ACHN (cell line): Measurements from ENCODE around the gene KLF16.

Experiments
- DNase-seq: peaks from one replicate; pipeline ENCODE4 v3.0.0-alpha.2; 2015
- in situ Hi-C: cut with HindIII; loops from 2 replicates; pipeline ENCODE4 v1.10.0; 2017; ENCODE audit warnings: low sequenced_read_pairs, low pct_ligation_motif_present, low pct_unique_long_range_greater_than_20kb

Gene KLF16

DNA sequence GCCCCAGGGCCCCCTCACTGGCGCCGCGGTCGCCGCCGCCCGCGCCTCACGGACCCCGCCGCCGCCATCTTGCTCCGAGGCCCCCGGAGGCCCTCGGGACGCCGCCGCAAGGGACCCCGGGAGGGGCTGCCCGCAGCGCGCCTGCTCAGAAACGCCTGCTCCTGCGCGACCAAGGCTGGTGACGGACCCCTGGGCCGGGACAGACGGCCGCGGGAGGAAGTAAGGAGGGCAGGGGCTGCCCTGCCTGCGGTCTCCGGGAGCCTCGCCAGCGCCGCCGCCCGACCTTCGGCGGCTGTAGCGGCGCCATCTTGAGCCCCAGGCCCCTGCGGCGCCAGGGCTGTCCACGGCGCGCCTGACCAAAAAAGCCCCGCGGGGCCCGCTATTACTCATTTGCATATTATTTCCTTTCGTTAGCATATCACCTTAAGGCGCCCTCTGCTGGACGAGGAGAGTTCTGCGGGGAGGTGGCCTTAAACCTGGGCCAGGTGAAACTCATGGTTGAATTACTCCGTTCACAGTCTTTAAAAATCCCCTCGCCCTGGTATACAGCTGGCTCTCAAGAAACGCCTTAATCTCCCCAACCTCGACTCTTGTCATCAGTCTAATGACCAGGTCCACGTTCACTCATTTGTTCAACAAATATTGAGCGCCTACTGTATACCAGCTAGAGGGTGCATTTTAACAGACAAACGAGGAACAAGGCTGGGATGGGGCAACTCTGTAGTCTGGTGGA is 14.8 kb downstream of the KLF16 start, which contains the start of gene REXO1:
TSS of gene REXO1 (minus strand) at position 85 of the 733 bp plus-strand sequence. CDS start 125 bp downstream, outside the sequence.
- peak; percentile 92 for DNase-seq

DNA sequence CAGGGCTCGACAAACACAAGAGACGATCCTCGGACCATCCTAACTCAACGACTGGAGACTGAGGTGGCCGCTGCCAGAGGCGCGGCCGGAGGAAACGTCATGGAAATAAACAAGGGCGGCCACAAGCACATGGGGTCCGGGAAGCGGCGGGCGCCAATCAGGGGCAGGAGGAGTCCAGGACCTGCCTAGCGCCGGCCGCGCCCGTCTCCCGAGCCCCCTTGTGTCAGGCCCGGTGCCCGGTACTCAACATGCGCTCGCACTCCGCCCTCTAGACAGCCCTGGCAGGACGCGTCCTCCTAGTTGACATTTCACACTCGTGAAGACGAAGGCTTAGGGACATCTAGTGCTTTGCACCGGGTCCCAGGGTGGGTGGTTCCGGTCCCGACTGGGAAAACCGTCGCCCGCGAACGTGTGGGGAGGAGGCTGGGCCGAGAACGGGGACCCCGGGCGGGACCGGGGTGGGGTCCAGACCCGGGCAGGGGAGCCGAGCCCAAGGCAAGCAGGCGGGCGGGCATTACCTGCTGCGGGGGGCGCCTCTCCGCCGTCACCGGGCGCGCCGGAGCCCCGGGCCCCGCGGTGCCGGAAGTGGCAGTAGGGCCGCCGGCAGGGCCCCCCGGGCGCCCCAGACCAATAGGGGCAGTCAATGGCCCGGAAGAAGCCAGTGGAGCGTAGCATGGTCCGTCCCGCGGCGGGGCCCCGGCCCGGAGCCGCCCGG is 15.5 kb downstream of the KLF16 start:
- in situ Hi-C loops = no loop called here
- peak; percentile 34 for DNase-seq

More for the DNA sequence above, 14.8 kb downstream of the KLF16 start, which contains the start of gene REXO1:
- in situ Hi-C loops = no loop called here

DNA sequence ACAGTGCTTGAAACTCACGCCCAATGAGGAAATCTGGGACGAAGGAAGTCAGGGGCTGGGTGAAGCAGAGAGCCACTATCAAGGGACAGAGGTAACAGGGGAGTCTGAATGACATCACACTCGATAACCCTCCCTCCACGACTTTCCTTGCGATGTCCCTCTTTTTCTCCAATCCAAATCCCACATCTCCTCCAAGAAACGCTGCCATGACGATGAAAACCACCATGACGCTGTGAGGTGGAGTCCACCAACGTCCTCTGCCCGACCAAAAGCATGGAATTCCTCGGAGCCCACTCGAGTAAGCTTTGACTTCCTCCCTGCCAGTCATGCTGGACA is 16.1 kb downstream of the KLF16 start:
- in situ Hi-C loops = no loop called here
- no peak for DNase-seq

DNA sequence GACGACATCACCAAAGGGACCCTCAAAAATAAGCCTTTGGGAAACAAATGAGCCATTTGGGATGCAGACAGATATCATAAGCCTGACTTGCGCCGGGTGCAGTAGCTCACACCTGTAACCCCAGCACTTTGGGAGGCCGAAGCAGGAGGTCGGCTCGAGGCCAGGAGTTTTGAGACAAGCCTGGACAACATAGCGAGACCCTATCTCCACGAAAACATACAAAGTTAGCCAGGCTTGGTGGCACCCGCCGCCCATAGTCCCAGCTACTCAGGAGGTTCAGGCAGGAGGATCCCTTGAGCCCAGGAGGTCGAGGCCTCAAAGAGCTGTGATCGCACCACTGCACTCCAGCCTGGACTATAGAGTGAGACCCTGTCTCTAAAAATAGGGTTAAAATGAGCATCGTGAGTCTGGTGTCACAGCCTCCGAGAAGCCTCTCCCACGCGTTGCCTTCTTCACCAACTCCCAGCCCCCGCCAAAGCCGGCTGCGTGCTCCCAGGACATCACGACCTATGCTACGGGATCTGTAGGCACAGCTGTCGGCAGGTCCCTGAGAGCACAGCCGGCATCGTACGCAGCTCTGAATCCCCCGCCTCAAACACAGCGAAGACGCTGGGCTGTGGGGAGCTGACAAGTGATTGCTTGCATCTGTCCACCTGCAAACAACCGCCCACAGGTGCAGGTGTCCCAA is 16.7 kb downstream of the KLF16 start:
- in situ Hi-C loops = no loop called here
- no peak for DNase-seq

DNA sequence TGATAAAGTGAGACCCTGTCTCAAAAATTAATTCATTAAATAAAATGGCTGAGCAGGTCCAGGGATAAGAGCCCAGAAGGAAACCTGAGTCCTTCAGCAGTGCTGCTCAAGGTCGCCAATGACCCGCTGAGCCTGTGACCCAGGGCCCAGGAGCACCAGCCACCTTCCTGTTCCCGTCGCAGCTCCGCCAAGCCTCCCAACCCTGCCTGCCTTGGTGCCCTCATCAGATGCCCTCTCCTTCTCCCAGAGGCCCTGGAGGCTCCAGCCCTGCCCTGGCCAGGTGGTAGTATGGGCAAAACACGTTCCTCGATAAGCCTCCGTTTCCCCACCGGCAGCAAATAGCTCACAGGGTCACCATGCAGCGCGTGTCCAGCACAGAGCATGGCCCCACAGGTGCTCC is 17.7 kb downstream of the KLF16 start:
- DNase-seq = no peak
- in situ Hi-C loops = no loop called here

DNA sequence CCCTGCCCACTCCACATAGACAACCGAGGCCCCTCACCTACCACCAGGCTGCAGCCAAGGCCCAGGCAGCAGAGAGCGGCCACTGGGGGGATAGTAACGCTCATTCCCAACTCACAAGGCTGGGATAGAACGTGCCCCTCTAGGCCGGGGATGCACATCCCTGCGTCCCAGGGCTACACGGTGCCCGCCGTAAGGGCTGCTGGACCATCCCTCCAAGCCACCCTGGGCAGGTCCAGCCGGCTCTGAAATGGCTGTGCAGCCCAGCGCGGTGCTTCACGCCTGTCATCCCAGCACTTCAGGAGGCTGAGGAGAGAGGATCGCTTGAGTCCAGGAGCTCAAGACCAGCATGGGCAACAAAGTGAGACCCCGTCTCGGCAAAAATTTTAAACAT is 18.3 kb downstream of the KLF16 start:
- in situ Hi-C loops = no loop called here
- no peak for DNase-seq

DNA sequence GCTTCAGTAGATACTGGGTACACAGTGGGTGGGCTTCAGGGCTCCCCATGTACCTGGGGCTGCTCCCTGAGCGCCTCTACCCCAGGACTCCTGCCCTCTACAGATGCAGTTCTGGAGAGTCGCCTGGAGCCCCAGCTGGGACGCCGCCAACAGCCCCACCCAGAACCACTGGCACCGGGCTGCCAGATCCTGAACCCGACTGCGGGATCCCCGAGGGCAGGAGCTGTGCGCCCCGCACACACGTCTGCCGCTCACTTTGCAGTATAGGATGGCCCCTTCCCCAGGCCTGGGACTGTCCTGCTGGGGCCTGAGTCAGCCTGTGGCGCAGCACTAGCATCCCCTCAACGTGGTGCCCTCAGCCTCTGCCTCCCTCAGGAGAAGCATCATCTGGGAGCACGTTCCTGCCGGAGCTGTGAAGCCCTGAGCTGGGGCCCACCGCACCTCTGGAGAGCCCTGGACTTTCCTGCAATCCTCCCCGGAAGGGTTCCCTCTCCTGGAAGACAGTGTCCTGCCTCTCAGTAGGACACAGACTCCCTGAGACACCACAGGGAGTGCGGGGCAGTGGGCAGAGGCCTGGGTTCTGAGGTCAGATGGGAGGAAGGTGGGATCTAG is 18.8 kb downstream of the KLF16 start:
- DNase-seq = no peak
- in situ Hi-C loops = no loop called here

DNA sequence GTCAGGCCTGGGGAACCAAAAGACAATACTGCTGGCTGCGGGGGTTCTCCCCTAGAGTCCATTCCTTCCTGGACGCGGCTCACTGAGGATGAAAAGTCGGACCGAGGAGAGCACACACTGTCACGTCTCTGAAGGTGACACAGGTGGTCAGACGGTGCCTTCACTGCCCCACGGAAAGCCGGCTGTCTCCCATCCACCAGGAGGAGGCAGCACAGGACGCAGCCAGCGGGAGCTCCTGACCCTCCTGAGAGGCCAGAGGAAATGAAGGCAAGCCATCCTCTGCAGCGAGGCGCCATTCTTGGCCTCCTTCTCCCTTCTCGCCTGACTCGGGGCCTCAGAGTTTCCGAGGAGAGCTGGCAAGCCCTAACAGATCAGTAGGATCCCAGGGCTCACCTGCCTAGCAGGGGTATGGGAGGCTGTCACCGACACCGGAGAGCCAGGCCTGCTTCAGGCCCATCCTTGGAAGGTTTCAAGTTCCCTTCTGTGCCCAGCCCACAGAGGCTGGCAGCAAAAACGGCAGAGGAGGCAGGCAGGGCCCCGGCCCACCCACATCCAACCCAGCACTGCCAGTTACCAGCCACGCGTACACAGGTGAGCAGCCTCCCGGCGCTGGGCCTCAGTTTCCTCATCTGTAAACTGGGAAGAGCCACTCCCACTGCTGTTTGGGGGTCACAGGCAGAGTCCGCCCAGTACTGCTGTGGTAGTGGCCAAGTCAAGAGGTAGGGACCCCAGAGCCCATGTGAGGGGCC is 19.6 kb downstream of the KLF16 start:
- no peak for DNase-seq
- in situ Hi-C loops = no loop called here

DNA sequence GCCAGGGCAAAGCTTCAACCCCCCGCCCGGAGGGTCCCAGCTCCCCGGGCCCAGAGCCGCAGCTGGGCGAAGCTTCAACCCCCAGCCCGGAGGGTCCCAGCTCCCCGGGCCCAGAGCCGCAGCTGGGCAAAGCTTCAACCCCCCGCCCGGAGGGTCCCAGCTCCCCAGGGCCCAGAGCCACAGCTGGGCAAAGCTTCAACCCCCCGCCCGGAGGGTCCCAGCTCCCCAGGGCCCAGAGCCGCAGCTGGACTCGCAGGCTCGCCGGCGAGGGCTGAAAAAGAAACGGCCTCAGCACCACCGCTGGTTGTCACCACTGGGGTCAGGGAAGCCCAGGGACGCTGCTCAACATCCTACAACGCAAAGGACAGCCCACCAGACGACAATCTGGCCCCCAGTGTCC is 20.3 kb downstream of the KLF16 start:
- DNase-seq = no peak
- in situ Hi-C loops = no loop called here

DNA sequence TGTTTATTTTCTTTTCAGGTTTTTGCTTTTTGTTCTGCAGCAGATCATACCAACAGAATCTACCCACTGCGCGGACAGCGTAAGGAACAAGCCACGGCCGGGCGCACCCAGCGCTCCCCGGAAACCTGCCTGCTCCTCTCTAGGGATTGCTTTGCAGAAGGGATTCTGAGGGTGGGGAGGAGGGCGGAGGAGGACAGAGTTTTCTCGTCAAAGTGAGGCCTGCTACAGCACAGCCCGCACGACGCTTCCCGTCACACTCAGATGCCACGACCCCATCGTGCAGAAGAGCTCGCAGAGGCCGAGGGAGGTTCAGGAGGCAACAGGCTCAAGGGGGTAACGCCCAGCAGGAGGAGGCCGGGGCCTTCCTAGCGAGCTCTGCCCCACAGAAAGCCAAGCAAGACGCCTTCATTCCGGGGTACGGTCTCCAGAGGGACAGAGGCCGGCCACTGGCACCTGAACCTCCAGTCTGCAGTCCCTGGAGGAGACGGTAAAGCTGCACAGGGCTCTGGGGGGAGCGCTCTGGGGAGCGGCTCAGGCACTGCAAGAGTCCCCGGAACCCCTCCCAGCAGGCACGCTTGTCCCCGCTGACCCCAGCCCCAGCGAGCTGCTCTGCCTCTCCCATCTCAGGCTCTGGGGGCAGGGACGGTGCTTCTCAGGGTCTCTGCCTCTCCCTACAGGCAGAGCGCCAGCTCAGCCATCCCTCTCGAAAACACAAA is 22.0 kb downstream of the KLF16 start:
- in situ Hi-C loops = no loop called here
- DNase-seq = no peak

DNA sequence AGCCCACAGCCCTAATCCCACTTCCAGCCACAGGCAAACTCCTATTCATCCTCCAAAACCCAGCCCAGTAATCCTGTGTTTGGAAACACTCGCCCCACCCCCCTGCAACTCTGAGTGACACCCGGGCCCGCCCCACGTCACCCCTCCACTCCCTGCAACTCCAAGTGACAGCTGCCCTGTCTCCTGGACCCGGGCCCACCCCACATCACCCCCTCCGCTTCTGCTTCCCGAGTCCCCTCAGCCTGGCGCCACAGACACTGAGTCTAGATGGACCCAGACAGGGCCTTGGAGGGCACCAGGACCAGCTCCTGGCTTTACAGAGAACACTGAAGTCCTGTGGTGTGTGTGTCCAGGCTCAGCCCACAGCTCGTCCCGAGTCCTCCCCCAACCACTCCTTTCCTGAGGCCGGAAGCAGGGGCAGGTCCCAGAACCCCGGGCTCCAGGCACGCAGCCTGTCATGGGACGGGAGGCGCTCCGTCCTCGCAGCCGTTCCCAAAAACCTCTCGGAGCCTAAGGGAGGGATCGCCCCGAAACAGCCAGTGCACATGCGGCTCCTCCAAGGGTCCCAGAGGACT is 22.8 kb downstream of the KLF16 start:
- DNase-seq = no peak
- in situ Hi-C loops = no loop called here

DNA sequence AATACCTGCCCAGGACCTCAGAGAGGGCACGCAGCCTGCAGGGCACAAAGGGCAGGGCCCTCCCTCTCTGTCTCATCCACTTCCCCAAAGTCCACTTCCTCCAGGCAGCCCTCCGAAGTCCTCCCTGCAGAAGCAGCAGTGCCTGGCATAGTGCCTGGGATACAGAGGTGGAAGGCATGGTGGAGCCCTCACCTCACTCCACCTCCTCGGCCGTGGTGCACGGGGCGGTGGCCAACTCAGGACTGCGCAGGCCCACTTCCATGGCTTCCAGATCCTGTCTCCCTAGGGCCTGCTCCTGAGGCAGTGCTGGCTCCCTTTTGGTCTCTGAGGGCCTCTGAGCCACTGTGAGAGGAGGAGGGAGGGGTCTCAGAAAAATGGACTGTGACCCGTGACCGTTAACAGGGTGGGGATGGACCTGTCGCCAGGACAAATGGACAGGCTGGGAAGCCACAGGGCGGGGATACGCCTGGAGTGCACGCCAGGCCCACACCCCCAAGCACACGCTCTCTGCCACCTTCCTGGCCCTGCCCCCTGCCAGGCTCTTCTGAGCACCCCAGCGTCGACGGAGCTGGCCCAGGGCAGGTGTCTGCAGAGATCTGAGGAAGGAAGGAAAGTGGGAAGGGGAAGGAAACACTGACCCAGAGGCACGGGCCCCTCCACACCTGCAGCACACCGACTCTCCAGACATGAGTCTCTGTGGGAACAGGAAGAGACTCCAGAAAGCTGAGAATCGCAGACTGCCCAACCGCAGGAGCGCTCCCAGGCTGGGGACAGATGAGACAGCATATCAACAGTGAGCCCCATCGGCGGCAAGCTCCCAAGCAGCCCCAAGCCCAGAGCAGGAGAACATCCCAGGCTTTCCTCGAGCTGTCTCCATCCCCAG is 23.5 kb downstream of the KLF16 start:
- in situ Hi-C loops = no loop called here
- no peak for DNase-seq

DNA sequence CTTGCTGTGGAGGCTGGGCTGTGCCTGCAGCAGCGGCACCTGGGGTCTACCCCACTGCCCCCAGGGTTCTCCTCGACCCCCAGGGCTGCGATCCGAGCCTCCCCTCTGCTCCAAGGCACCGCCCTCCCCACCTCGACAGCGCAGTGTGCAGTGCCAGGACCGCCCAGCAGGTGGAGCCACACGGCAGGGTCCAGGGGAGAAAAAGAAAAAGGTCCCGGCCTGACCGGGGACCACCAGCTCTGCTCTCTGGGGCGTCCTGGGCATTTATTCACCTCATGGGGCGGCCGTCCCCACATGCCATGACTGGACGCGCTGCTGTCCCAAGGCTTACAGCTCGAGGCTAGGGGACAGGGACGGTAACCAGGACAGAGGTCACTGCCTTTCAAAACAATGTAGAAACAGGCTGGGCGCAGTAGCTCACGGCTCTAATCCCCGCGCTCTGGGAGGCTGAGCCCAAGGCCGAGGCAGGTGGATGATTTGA is 25.7 kb downstream of the KLF16 start:
- in situ Hi-C loops = no loop called here
- peak; percentile 39 for DNase-seq

DNA sequence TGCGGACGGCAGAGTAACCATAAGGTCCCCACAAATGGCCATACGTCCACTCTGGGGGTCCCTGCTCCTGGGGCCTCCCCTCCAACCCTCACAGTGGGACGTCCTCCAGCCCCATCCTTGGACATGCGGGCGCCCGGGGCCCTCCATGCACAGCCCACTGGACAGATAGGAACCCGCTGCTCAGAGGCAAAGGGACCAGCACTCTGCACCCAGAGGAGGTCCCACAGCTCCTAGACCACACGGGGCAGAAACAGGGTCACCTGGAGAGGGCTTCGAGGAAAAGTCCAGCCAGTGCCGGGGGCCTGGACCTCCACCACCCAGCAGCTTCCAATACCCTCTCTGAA is 26.2 kb downstream of the KLF16 start:
- in situ Hi-C loops = no loop called here
- DNase-seq = no peak

DNA sequence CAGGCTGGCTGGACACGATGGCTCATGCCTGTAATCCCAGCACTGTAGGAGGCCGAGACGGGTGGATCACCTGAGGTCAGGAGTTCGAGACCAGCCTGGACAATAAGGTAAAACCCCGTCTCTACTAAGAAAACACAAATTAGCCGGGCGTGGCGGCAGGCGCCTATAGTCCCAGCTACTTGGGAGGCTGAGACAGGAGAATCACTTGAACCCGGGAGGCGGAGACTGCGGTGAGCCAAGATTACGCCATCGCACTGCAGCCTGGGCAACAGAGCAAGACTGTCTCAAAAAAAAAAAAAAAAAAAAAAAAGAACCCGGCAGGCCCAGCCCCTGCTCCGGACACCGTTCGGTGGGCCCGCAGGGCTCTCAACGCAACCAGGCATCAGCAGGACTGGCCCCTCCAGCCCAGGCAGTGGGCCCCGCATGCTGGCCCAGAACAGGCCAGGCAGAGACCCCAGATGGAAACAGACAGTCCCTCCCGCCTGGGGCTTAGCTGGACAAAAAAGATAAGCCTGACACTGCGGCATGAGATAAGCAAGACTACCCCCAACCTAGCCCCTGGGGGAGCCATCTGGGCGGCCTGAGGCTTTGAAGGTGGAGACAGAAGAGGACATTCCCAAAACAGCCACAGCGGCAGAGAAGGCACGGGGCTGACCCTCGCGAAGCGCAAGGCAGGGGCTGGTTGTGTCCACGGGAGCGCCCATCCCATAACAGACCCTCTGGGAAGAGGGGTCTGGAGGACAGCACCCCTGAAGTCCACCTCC is 26.7 kb downstream of the KLF16 start:
- in situ Hi-C loops = no loop called here

DNA sequence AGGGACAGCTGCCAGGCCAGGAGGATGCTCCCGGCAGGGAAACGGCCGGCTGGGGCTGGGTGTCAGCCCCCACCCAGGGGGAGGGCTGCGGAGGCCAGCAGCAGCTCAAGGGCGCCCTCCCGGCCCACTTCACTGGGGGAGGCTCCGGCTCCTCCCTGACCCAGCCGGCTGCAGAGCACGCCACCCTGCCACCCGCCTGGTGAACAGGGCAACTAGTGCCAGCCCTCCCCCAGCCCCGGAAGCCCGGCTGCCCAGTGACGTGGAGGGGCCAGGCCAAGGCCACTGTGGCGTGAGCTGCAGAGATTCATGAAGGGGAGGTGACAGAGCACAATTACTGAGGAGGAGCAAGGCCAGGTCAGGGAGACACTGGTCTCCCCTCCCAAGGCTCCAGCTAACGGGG is 29.8 kb downstream of the KLF16 start:
- DNase-seq = no peak
- in situ Hi-C loops = no loop called here

More for the DNA sequence above, 26.7 kb downstream of the KLF16 start:
- no peak for DNase-seq
